GM19238 (cell line): ENCODE results near the gene SH3GL3.

ENCODE experiments used
- DNase-seq: peaks from one replicate; pipeline ENCODE4 v3.0.0; 2011; ENCODE audit warnings: low spot score; ENCODE audit not compliant: insufficient read length

SH3GL3 gene

DNA sequence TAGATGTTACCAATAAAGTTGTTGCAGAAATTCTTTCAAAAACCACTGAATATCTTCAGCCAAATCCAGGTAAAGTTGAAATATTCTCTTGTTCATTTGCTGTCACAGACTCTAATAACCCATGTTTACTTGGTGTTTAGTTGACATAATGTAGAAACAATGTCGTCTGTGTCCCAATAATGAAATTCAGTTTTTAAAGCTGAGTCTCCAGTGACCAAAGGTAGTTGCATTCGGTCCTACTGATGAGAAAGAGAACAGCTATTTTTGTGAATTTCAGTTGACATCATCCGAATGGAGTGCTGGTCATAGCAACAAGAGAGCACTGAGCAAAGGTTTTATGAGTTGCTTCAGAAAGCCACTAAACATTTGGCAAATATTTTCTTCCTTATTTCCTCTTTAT lies 118.0 kb downstream of the SH3GL3 start:
- no peak for DNase-seq

GRCh38 chr15:83565553-83566159 lies 118.5 kb downstream of the SH3GL3 start:
- no peak for DNase-seq

GRCh38 chr15:83567318-83567717 lies 120.2 kb downstream of the SH3GL3 start:
- no peak for DNase-seq

DNA sequence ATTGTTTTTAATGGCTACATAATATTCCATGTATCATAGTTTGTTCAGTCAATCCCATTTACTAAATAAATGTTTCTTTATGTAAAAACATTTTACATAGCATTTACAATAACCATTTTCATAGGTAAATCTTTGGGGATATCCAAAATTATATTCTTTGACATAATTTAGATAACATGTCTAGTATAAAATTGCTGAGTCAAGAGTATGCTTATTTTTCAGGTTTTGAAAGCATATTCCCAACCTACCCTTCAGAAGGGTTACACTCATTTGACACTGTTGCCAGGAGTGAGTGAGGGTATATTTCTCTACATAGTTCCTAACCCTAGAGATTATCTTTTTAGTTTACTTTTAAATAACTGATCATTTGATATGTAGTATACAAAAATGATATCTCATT lies 122.2 kb downstream of the SH3GL3 start:
- no peak for DNase-seq

DNA sequence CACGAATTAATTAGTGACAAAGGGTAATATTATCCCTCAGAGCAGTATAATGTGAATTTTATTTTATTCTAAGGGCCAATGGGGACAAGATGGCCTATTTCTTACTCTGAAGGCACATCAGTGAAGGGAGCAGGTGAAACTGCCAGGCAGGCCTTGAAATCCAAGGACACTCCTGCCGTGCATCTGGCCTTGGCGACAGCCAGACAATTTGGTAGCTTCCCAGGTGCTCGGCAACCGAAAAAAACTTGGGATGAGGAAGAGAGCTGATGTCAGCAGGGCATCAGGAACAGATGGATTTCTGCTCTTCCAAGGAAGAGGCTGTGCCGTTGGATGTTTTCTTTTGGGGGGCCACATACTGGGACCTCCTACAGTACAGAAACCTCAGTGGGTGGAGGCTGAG lies 123.6 kb downstream of the SH3GL3 start:
- DNase-seq: no peak

GRCh38 chr15:83571820-83572707 lies 124.9 kb downstream of the SH3GL3 start:
- DNase-seq: no peak

GRCh38 chr15:83574345-83574744 lies 127.2 kb downstream of the SH3GL3 start:
- DNase-seq: no peak

DNA sequence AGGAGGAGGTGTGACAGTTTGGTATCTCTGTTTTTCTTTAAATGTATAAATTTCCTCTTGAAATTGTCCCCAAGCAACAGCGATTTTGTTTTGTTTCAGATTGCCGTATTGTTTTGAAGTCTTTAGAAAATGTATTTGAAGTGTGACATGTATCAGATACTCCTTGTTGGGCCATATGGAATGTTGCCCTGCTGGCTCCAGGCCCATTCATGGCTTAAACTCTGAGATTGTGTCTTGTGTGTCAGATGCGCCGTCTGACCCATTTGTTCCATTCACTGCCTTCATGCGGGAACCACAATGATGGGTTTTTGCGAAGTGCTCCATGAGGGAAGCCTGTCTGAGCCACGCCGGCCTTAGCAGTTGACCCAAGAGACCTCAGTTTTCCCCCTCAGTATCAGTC lies 131.6 kb downstream of the SH3GL3 start:
- no peak for DNase-seq

DNA sequence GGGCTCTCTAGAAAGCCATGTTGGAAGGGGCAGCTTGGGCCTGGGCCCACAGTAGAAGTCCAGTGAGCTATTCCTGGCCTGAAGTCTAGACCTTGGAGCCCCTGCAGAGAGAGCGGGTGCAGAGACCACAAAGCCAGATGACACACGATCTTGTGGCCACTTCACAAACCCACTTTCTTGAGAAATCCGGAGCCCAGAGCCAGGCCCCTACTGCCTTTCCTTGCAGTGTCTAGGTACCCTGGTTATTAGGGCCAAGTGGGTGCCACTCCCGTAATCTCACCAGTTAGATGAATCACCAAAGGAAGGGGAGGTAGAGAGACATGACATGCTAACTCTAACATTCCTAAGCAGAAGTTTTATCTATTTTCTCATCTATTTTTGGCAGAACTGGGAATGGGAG lies 134.2 kb downstream of the SH3GL3 start:
- no peak for DNase-seq

DNA sequence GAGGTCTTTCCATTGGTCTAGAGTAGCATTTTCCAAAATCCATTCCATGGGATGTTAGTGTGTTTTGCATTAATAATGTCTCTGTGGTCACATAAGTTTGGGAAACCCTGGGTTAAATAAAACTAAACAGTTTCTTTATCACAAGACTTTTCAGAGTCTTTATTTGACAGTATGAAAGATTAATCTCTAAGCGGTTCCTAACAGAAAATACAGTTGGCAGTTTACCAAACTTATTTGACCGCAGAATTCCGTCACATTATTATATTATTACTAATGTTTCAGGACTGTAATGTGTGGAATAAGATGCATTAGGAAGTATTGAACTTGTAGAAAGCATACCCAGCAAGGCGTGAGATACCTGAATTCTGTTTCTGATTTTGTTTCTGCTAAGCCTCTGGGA lies 135.2 kb downstream of the SH3GL3 start:
- no peak for DNase-seq

DNA sequence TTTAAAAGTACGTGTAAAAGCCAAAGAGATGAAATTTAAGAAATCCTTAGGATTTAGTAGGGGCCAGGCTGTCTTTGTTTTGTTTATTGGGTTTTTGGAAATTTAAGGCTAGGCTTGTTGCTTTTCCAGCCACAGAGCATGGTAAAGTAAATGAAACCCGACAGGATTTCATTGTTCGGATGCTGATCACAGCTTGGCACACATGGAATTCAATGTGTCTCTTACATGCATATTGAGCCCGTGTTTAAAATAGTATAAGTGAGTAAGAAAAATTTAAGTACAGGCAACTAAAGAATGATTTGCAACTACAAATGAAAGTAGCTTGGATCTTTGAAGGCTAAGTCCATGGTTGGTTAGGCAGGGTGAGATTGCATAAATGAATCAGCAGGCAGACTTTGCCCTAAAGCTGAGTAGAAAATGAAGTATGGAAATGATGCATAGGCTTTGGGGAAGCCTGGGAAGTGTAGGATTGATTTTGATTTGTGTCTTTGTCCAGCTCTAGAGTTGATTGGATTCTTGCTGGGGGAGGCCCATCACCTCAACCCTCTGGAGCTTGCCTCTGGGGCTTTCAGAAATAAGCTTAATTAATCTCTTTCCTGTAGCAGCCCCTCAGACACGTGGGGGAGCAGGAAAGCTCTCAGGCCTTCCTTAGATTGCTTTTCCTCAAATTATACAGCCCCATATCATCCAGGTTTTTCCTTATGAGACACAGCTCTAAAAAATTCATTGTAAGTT lies 138.6 kb downstream of the SH3GL3 start:
- no peak for DNase-seq

DNA sequence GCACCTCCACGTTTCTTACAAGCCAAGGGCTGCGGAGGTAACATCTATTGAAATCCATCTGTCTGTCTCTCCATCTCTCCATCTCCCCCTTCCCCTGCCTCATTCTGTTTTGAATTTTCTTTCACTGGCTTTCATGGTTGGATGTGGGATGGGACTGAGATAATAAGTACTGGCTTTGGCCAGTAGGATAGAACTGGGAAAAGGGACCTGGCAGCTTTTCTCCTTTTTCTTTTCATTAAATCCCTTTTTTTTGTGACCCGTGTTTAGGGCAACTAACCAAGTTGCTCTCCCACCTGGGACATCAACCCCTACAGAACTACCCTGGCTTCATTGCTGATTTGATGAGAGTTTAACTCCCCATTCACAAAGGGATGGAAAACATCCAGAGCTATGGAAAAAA lies 139.9 kb downstream of the SH3GL3 start:
- DNase-seq: no peak

- no peak for DNase-seq
Measured at GRCh38 chr15:83588441-83588840, 141.3 kb downstream of the SH3GL3 start.

GRCh38 chr15:83592370-83593040 lies 145.4 kb downstream of the SH3GL3 start:
- DNase-seq: no peak

DNA sequence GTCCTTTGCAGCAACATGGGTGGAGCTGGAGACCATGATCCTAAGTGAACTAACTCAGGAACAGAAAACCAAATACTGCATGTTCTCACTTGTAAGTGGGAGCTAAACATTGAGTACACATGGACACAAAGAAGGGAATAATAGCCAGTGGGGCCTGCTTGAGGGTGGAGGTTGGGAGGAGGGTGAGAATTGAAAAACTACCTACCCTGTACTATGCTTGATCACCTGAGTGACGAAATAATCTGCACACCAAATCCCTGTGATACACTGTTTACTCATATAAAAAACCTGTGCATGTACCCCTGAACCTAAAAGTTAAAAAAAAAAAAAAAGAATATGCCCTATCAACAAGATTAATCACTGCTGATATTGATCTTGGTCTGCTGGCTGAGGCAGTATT lies 148.1 kb downstream of the SH3GL3 start:
- no peak for DNase-seq

DNA sequence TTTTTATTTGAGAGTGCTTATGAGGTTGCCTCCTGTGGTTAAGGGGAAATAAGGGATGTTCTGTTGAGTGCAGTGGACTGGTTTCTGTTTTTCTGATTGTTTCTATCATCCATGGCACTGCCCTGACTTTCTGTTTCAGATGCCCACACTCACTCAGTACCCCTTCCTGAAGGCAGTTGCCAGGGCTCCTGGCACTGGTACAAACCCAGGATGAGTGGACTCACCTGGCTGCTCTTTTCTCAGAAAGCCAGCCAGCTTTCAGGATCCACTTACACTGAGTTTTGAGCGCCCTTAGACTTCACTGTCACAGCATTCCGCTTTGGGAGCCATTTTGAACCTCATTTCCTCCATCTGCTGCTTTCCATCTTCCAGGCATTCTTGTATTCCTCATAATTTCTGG lies 150.9 kb downstream of the SH3GL3 start:
- DNase-seq: no peak

DNA sequence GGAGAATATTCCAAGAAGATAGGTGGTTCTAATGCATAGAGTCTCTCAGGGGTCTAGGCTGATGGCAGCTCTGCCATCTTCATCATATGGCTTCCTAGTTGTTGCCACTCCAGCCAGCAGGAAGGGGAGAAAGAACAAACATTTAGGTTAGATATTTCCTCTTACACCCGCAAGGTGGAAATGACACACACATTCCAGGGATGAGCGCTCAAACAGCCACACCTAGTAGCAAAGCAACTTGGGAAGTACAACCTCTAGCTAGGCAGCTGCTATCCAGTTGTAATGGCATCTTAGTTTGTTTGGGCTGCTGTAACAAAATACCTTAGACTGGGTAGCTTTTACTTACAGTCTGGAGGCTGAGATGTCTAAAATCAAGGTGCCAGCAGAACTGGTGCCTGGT lies 154.9 kb downstream of the SH3GL3 start:
- DNase-seq: no peak

- no peak for DNase-seq
Measured at GRCh38 chr15:83604549-83604948, 157.4 kb downstream of the SH3GL3 start.

- DNase-seq: no peak
Measured at GRCh38 chr15:83605111-83605945, 158.2 kb downstream of the SH3GL3 start.

DNA sequence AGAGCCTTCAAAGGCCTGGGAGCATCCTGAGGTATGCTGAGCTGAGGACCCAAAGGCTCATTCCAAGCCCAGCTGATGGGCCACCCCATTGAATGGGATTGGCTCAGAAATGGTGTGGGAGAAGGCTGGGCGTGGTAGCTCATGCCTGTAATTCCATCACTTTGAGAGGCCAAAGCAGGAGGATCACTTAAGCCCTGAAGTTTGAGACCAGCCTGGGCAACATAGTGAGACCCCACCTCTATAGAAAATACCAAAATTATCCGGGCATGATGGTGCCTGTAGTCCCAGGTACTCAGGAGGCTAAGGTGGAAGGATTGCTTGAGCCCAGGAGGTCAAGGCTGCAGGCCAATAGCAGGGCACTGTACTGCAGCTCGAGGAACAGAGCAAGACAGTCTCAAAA lies 163.0 kb downstream of the SH3GL3 start:
- DNase-seq: no peak
